ENCODE data around the gene CHTOP.
A peak's percentile ranks its signal among the peaks of the same experiment; 100 is the strongest.
"Not testable (repeated sequence)": the region's sequence is repeated elsewhere in the genome, so short reads cannot be mapped to it uniquely, and the experiment has no call there.

Gene CHTOP

GRCh38 chr1:153635872-153636271 lies 2.0 kb downstream of the CHTOP start:
- DNase-seq = no peak

- DNase-seq = no peak
Observed at GRCh38 chr1:153636312-153636711, 2.4 kb downstream of the CHTOP start.

GRCh38 chr1:153638261-153638660 lies 4.4 kb downstream of the CHTOP start:
- no peak for DNase-seq

- DNase-seq = no peak
Observed at GRCh38 chr1:153639280-153639679, 5.4 kb downstream of the CHTOP start.

- DNase-seq = not testable (repeated sequence)
Observed at GRCh38 chr1:153640213-153640612, 6.3 kb downstream of the CHTOP start.

- DNase-seq = no peak
Observed at GRCh38 chr1:153640861-153641260, 7.0 kb downstream of the CHTOP start.

GRCh38 chr1:153642161-153642560 lies 8.3 kb downstream of the CHTOP start:
- DNase-seq = no peak

- DNase-seq = no peak
Observed at GRCh38 chr1:153643100-153643499, 9.2 kb downstream of the CHTOP start.

GRCh38 chr1:153643816-153644215 lies 9.9 kb downstream of the CHTOP start:
- DNase-seq = no peak

GRCh38 chr1:153646672-153647345 lies 12.9 kb downstream of the CHTOP start:
- DNase-seq = no peak

GRCh38 chr1:153647346-153647714 lies 13.5 kb downstream of the CHTOP start:
- DNase-seq = no peak

GRCh38 chr1:153648000-153648643 lies 14.3 kb downstream of the CHTOP start:
- DNase-seq = no peak

GRCh38 chr1:153649137-153649862 lies 15.4 kb downstream of the CHTOP start:
- no peak for DNase-seq

GRCh38 chr1:153649863-153650235 lies 16.0 kb downstream of the CHTOP start:
- peak; percentile 83 for DNase-seq

GRCh38 chr1:153651771-153652170 lies 17.9 kb downstream of the CHTOP start:
- DNase-seq = no peak

- no peak for DNase-seq
Observed at GRCh38 chr1:153652805-153653500, 19.1 kb downstream of the CHTOP start.

- DNase-seq = peak; percentile 29
Observed at GRCh38 chr1:153655333-153655732, 21.5 kb downstream of the CHTOP start.

GRCh38 chr1:153658400-153659174 lies 24.7 kb downstream of the CHTOP start, which contains the start of gene SNAPIN:
TSS of gene SNAPIN (plus strand) at chr1:153658703. CDS start at chr1:153658744, 41 bp downstream.
- peak; percentile 89 for DNase-seq

- DNase-seq = no peak
Observed at GRCh38 chr1:153659175-153659534, 25.3 kb downstream of the CHTOP start.

- DNase-seq = no peak
Observed at GRCh38 chr1:153659656-153660055, 25.8 kb downstream of the CHTOP start.

GRCh38 chr1:153661111-153661708 lies 27.3 kb downstream of the CHTOP start:
- DNase-seq = no peak

- no peak for DNase-seq
Observed at GRCh38 chr1:153662269-153662668, 28.4 kb downstream of the CHTOP start.
